Astrocyte of the spinal cord (primary cell): ENCODE results near the gene SHC3.

ENCODE experiments used
- DNase-seq: peaks from one replicate; pipeline ENCODE4 v3.0.0; 2011; ENCODE audit warnings: low read depth, low spot score
- H3K4me3 ChIP-seq: 2 replicates; pipeline ENCODE4 v1.5.1; 2011; ENCODE audit warnings: low read depth, mild to moderate bottlenecking, low read length, moderate library complexity
- CTCF ChIP-seq: IDR thresholded peaks from 2 replicates; pipeline ENCODE4 v1.5.1; 2012; ENCODE audit warnings: low read depth, mild to moderate bottlenecking, low read length, inconsistent platforms
- in situ Hi-C: cut with HindIII; loops from 2 replicates; pipeline ENCODE4 v1.10.0; 2017; ENCODE audit warnings: low sequenced_read_pairs

The SHC3 gene

GRCh38 chr9:88957526-88957925 lies 221.1 kb downstream of the SHC3 start:
- in situ Hi-C loops = no loop called here
- DNase-seq = no peak
- TF ChIP-seq CTCF = no peak
- H3K4me3 ChIP-seq = no peak overlapping the region
